Measurements from ENCODE around the gene CYB5R4. TPM values are rescaled to one million over a fixed set of nuclear protein-coding genes. Genes with fewer than 3 reads are reported as not detected.
"Not testable (repeated sequence)": the region's sequence is repeated elsewhere in the genome, so short reads cannot be mapped to it uniquely, and the experiment has no call there.

CYB5R4 gene
- polyA plus RNA-seq, 2 of the 4 experiments (the other 2 are of a cell fraction): 21.3 to 25.5 TPM

DNA sequence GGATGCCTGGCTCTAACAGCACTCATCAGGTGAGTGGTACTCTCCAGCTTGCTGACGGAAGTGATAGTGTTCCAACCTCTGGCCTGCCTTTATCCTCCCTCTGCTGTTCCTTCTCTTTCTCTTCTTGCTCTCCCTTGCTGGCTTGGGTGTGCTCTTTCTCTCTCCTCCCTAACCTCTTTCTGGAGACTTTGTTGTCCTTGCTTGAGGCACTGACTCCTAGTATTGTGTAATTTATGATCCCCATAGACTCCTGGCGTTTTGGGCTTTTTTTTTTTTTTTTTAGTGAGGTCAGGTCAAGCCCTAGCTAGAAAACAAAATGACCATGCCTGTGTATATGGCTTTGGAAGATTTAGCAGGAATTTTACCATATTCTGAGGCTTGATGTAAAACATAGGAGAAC lies 89.4 kb downstream of the CYB5R4 start:
- no peak overlapping the region for H3K4me3 ChIP-seq
- FAIRE-seq (no peak), DNase-seq (ENCODE audit: low read depth in 1 of 2, low spot score in 1 of 2) (no peak), ATAC-seq (no peak)
- no peaks in the 10 kb centered on the region for H3K9me3 ChIP-seq
- no peak overlapping the region for H3K4me2 ChIP-seq
- TF ChIP-seq HDAC2 (IDR thresholded peaks at IDR 0.05) (no peak), ESRRA (IDR thresholded peaks at IDR 0.05; ENCODE audit: borderline replicate concordance, low read length) (no peak), NPAS2 (CRISPR knock-in tag; IDR thresholded peaks at IDR 0.05; ENCODE audit: borderline replicate concordance) (no peak), FOSB (CRISPR knock-in tag; IDR thresholded peaks at IDR 0.05) (no peak), POLR2A (IDR thresholded peaks at IDR 0.05; ENCODE audit: low read length) (no peak), CEBPB (IDR thresholded peaks at IDR 0.05) (no peak), FOXS1 (CRISPR knock-in tag; IDR thresholded peaks at IDR 0.05) (no peak)
- TF ChIP-seq, protein P1, sequence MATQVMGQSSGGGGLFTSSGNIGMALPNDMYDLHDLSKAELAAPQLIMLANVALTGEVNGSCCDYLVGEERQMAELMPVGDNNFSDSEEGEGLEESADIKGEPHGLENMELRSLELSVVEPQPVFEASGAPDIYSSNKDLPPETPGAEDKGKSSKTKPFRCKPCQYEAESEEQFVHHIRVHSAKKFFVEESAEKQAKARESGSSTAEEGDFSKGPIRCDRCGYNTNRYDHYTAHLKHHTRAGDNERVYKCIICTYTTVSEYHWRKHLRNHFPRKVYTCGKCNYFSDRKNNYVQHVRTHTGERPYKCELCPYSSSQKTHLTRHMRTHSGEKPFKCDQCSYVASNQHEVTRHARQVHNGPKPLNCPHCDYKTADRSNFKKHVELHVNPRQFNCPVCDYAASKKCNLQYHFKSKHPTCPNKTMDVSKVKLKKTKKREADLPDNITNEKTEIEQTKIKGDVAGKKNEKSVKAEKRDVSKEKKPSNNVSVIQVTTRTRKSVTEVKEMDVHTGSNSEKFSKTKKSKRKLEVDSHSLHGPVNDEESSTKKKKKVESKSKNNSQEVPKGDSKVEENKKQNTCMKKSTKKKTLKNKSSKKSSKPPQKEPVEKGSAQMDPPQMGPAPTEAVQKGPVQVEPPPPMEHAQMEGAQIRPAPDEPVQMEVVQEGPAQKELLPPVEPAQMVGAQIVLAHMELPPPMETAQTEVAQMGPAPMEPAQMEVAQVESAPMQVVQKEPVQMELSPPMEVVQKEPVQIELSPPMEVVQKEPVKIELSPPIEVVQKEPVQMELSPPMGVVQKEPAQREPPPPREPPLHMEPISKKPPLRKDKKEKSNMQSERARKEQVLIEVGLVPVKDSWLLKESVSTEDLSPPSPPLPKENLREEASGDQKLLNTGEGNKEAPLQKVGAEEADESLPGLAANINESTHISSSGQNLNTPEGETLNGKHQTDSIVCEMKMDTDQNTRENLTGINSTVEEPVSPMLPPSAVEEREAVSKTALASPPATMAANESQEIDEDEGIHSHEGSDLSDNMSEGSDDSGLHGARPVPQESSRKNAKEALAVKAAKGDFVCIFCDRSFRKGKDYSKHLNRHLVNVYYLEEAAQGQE (IDR thresholded peaks at IDR 0.05): no peak
- no peak overlapping the region for H3K27ac ChIP-seq
- ChIA-PET POLR2A (no interaction called here), CTCF (no interaction called here)
- WGBS (ENCODE audit: missing lambda C conversion rate): 69% methylated on average over 2 of the region's 2 CpGs
- H3K4me1 ChIP-seq: no peaks in the 10 kb centered on the region

DNA sequence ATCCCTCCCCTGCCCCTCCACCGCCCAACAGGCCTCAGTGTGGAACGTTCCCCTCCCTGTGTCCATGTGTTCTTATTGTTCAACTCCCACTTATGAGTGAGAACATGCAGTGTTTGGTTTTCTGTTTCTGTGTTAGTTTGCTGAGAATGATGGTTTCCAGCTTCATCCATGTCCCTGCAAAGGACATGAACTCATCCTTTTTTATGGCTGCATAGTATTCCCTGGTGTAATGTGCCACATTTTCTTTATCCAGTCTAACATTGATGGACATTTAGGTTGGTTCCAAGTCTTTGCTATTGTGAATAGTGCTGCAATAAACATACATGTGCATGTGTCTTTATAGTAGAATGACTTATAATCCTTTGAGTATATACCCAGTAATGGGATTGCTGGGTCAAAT lies 91.9 kb downstream of the CYB5R4 start:
- H3K27ac ChIP-seq; POLR2A ChIA-PET; H3K4me1 ChIP-seq; ATAC-seq; H3K9me3 ChIP-seq; H3K4me3 ChIP-seq; DNase-seq (ENCODE audit: low read depth in 1 of 2, low spot score in 1 of 2); H3K4me2 ChIP-seq; FAIRE-seq; CTCF ChIA-PET: not testable (repeated sequence)
- WGBS (ENCODE audit: missing lambda C conversion rate): 100% methylated on average over 2 of the region's 2 CpGs

DNA sequence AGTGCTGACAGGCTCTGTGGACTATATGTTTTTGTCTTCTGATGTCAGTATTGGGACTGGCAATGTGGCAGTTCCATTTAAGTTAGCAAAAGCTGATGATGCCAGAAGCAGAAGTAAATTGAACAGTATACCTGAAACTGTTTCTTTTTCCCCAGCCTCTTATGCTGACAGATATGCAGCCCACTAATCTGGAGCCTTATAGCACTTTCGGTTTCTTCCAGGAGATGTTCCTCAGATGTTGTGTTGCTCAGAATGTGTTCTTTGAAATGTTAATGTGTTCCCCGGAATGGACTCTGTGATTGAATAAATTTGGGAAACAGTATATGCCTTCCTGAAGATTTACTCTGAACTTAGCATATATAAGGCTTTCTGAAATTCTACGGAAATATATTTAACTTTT lies 93.3 kb downstream of the CYB5R4 start:
- FAIRE-seq: no peak
- no peak overlapping the region for H3K27ac ChIP-seq
- DNase-seq (ENCODE audit: low read depth in 1 of 2, low spot score in 1 of 2): no peak
- no peaks in the 10 kb centered on the region for H3K9me3 ChIP-seq
- CTCF ChIA-PET: no interaction called here
- no peak for ATAC-seq
- H3K4me3 ChIP-seq: no peak overlapping the region
- no peaks in the 10 kb centered on the region for H3K4me1 ChIP-seq
- POLR2A ChIA-PET: no interaction called here
- WGBS (ENCODE audit: missing lambda C conversion rate): 90% methylated on average over 3 of the region's 3 CpGs
- no peak overlapping the region for H3K4me2 ChIP-seq
- no peak for TF ChIP-seq EP300 (IDR thresholded peaks at IDR 0.05)
- TF ChIP-seq FOSB (CRISPR knock-in tag; IDR thresholded peaks at IDR 0.05): no peak
- no peak for TF ChIP-seq SMC3 (IDR thresholded peaks at IDR 0.05)

DNA sequence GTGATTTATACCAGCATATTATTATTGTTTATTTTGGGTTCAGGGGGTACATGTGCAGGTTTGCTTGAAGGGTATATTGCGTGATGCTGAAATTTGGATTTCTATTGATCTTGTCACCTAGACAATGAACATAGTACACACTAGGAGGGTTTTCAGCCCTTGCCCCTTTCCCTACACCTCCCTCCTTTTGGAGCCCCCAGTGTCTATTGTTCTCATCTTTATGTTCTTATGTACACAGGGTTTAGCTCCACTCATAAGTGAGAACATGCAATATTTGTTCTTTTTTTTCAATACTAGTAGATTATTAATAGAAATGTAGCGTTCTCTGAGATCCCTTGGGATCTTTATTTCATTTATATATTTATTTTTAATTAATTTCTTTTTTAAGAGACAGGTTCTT lies 94.9 kb downstream of the CYB5R4 start:
- ChIA-PET POLR2A (no interaction called here), CTCF (interaction anchor here (0.9 kb wide), 1 partner anchor 15 kb away, joined by 3 read pairs; no protein-coding TSS in a partner anchor)
- H3K4me2 ChIP-seq: no peak overlapping the region
- H3K4me3 ChIP-seq: no peak overlapping the region
- DNase-seq (ENCODE audit: low read depth in 1 of 2, low spot score in 1 of 2): no peak
- no peak overlapping the region for H3K27ac ChIP-seq
- no peaks in the 10 kb centered on the region for H3K9me3 ChIP-seq
- TF ChIP-seq CHD4 (IDR thresholded peaks at IDR 0.05; ENCODE audit: borderline replicate concordance): no peak
- no peak for TF ChIP-seq JUNB (IDR thresholded peaks at IDR 0.05)
- TF ChIP-seq, protein P2, sequence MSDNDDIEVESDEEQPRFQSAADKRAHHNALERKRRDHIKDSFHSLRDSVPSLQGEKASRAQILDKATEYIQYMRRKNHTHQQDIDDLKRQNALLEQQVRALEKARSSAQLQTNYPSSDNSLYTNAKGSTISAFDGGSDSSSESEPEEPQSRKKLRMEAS (IDR thresholded peaks at IDR 0.05): no peak
- TF ChIP-seq BHLHE40 (IDR thresholded peaks at IDR 0.05; ENCODE audit: low read depth, low read length): no peak
- no peak for TF ChIP-seq EP300 (IDR thresholded peaks at IDR 0.05)
- TF ChIP-seq ESRRA (IDR thresholded peaks at IDR 0.05; ENCODE audit: borderline replicate concordance, low read length): no peak
- TF ChIP-seq, protein P3, sequence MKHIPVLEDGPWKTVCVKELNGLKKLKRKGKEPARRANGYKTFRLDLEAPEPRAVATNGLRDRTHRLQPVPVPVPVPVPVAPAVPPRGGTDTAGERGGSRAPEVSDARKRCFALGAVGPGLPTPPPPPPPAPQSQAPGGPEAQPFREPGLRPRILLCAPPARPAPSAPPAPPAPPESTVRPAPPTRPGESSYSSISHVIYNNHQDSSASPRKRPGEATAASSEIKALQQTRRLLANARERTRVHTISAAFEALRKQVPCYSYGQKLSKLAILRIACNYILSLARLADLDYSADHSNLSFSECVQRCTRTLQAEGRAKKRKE (CRISPR knock-in tag; IDR thresholded peaks at IDR 0.05; ENCODE audit: low read depth): no peak
- no peak for TF ChIP-seq CBX2 (IDR thresholded peaks at IDR 0.05; ENCODE audit: borderline replicate concordance, low read depth)
- no peak for TF ChIP-seq POLR2AphosphoS2 (conservative IDR thresholded peaks at IDR 0.05; ENCODE audit: low read length)
- TF ChIP-seq NPAS2 (CRISPR knock-in tag; IDR thresholded peaks at IDR 0.05; ENCODE audit: borderline replicate concordance): no peak
- TF ChIP-seq RNF2 (IDR thresholded peaks at IDR 0.05; ENCODE audit: borderline replicate concordance, low read depth): no peak
- TF ChIP-seq HDAC2 (IDR thresholded peaks at IDR 0.05): no peak
- no peak for TF ChIP-seq ZSCAN20 (CRISPR knock-in tag; IDR thresholded peaks at IDR 0.05)
- TF ChIP-seq NR3C1 (IDR thresholded peaks at IDR 0.05): no peak
- TF ChIP-seq GATA3 (IDR thresholded peaks at IDR 0.05; ENCODE audit: borderline replicate concordance): no peak
- TF ChIP-seq MAZ (IDR thresholded peaks at IDR 0.05; ENCODE audit: borderline replicate concordance, low read depth, low read length): no peak
- 79% methylated on average over 2 of the region's 2 CpGs for WGBS (ENCODE audit: missing lambda C conversion rate)
- ATAC-seq: no peak
- no peak for FAIRE-seq
- H3K4me1 ChIP-seq: no peaks in the 10 kb centered on the region
